ENCODE measurements around the gene SEL1L.

- TF ChIP-seq TAF1 (IDR thresholded peaks at IDR 0.05; ENCODE audit: borderline replicate concordance, insufficient read depth, low read length) (no peak), SIN3A (IDR thresholded peaks at IDR 0.05; ENCODE audit: borderline replicate concordance, insufficient read depth, low read length) (no peak), FOXP2 (optimal IDR thresholded peaks at IDR 0.05; ENCODE audit: borderline replicate concordance, extremely low read depth, extremely low read length, insufficient read depth) (no peak), POLR2AphosphoS5 (IDR thresholded peaks at IDR 0.05; ENCODE audit: low read depth, low read length) (no peak)
These were observed 62.6 kb downstream of the SEL1L start for GRCh38 chr14:81471062-81471461.

Measured in PFSK-1 (cell line).